Natural killer cell treated with Interleukin-12 subunit alpha and Interleukin-12 subunit beta and Interleukin-15 and Interleukin-18, amount 100 ng/mL, for 72 hours (primary cell): ENCODE results near the gene BCKDK. TPM values are rescaled to one million over a fixed set of nuclear protein-coding genes. Genes with fewer than 3 reads are reported as not detected.

Experiments used
- total RNA-seq, 2 donors: library from RNA; stranded (reverse); gene quantifications; one replicate each; pipeline ENCODE4 v1.2.3, GENCODE V29; 2022

The BCKDK gene
- total RNA-seq, 2 donors from 2014 or later: 42.7 to 43.1 TPM

Other genes with a start within 250 kb of the BCKDK start
- 10 to 100 TPM; 35.3 to 65.0 TPM for gene BCL7C, start 214.3 kb upstream of the BCKDK start, total RNA-seq
- under 1 TPM; 0.17 to 0.36 TPM for gene CTF1, start 211.8 kb upstream of the BCKDK start, total RNA-seq
- gene FBXL19, start 184.8 kb upstream of the BCKDK start, total RNA-seq: 10 to 100 TPM; 22.8 to 42.0 TPM
- gene ORAI3, start 159.3 kb upstream of the BCKDK start, total RNA-seq: 10 to 100 TPM in 1 of 2 donors, 1 to 10 TPM in 1; 7.4 to 16.8 TPM
- 10 to 100 TPM; 27.5 to 40.0 TPM for gene SETD1A, start 150.6 kb upstream of the BCKDK start, total RNA-seq
- gene HSD3B7, start 123.2 kb upstream of the BCKDK start, total RNA-seq: 1 to 10 TPM; 2.3 to 5.3 TPM
- gene STX1B, start 97.7 kb upstream of the BCKDK start, total RNA-seq: under 1 TPM; 0.05 to 0.50 TPM
- 10 to 100 TPM; 85.1 to 92.0 TPM for gene STX4, start 74.8 kb upstream of the BCKDK start, total RNA-seq
- 10 to 100 TPM; 16.4 to 30.5 TPM for gene ZNF668, start 34.1 kb upstream of the BCKDK start, total RNA-seq
- gene ZNF646, start 34.0 kb upstream of the BCKDK start, total RNA-seq: 10 to 100 TPM; 25.8 to 26.3 TPM
- 1 to 10 TPM; 4.1 to 5.1 TPM for gene PRSS53, start 19.4 kb upstream of the BCKDK start, total RNA-seq
- 10 to 100 TPM; 65.2 to 84.6 TPM for gene VKORC1, start 13.6 kb upstream of the BCKDK start, total RNA-seq
- gene KAT8, start 9.3 kb downstream of the BCKDK start, total RNA-seq: 10 to 100 TPM; 39.5 to 67.3 TPM
- gene PRSS8, start 27.3 kb downstream of the BCKDK start, total RNA-seq: not detected
- 1 to 10 TPM in 1 of 2 donors, not detected in 1; 1.5 TPM for gene PRSS36, start 41.7 kb downstream of the BCKDK start, total RNA-seq
- 100 to 1,000 TPM; 625 to 840 TPM for gene FUS, start 71.8 kb downstream of the BCKDK start, total RNA-seq
- 10 to 100 TPM; 23.1 to 29.8 TPM for gene PYCARD, start 94.4 kb downstream of the BCKDK start, total RNA-seq
- gene TRIM72, start 105.7 kb downstream of the BCKDK start, total RNA-seq: under 1 TPM in 1 of 2 donors, not detected in 1; 0.06 TPM
- gene PYDC1, start 108.7 kb downstream of the BCKDK start, total RNA-seq: not detected
- 10 to 100 TPM; 63.9 to 77.8 TPM for gene ITGAM, start 151.6 kb downstream of the BCKDK start, total RNA-seq
- gene ITGAX, start 246.8 kb downstream of the BCKDK start, total RNA-seq: 100 to 1,000 TPM in 1 of 2 donors, 10 to 100 TPM in 1; 62.1 to 124 TPM